PC-9 (cell line): Measurements from ENCODE around the gene KRTAP10-6. TPM values are rescaled to one million over a fixed set of nuclear protein-coding genes. Genes with fewer than 3 reads are reported as not detected.

Experiments
- BruUV-seq: library from RNA; stranded (reverse); fragments of 400-500 nt; replicated peaks from 2 replicates; lab custom pipeline; 2021; lab: Mats Ljungman, UMichigan
- CTCF ChIA-PET: fragments of 300-600 bp; sonication (Branson Sonifier 250); formaldehyde crosslinking; loops from one replicate; lab custom pipeline; 2022; ENCODE audit warnings: antibody characterized with exemption; lab: Charles Lee
- POLR2A ChIA-PET: fragments of 300-600 bp; sonication (Branson Sonifier 250); formaldehyde crosslinking; loops from one replicate; lab custom pipeline; 2022; ENCODE audit warnings: antibody characterized with exemption; ENCODE audit not compliant: unreplicated experiment; lab: Charles Lee
- DNase-seq, 2 experiments: peaks; one replicate each; pipeline versions ENCODE4 v3.0.0 to v3.0.0-alpha.2; 2015 to 2022; ENCODE audit warnings: mixed read lengths in 1 of 2
- H2AFZ ChIP-seq: fragments of 200-600 bp; sonication (generic); 2 replicates; pipeline ENCODE4 v1.8.1; 2017; ENCODE audit warnings: antibody characterized with exemption
- H3F3A ChIP-seq: fragments of 200-600 bp; sonication (generic); 2 replicates; pipeline ENCODE4 v1.8.1; 2017; ENCODE audit warnings: antibody characterized with exemption, mild to moderate bottlenecking, low read depth; ENCODE audit not compliant: insufficient read depth
- H3K27ac ChIP-seq: fragments of 200-600 bp; sonication (generic); 2 replicates; pipeline ENCODE4 v1.6.1; 2016; ENCODE audit warnings: mixed run types
- H3K27me3 ChIP-seq: fragments of 200-600 bp; sonication (generic); 2 replicates; pipeline ENCODE4 v1.6.1; 2016; ENCODE audit warnings: low read depth, mixed run types; ENCODE audit not compliant: insufficient read depth
- H3K36me3 ChIP-seq: fragments of 200-600 bp; sonication (generic); 2 replicates; pipeline ENCODE4 v1.6.1; 2016; ENCODE audit warnings: low read depth, mixed run types
- H3K4me1 ChIP-seq: fragments of 200-600 bp; sonication (generic); replicated peaks from 2 replicates; pipeline ENCODE4 v1.6.1; 2016; ENCODE audit warnings: mixed run types; ENCODE audit not compliant: insufficient read depth
- H3K4me2 ChIP-seq: fragments of 200-600 bp; sonication (generic); 2 replicates; pipeline ENCODE4 v1.6.1; 2017; ENCODE audit warnings: mixed run types
- H3K4me3 ChIP-seq: fragments of 200-600 bp; sonication (generic); 2 replicates; pipeline ENCODE4 v1.6.1; 2016; ENCODE audit warnings: mixed run types
- H3K79me2 ChIP-seq: fragments of 200-600 bp; sonication (generic); 2 replicates; pipeline ENCODE4 v1.6.1; 2017; ENCODE audit warnings: low read depth, mixed run types
- H3K9me2 ChIP-seq: fragments of 200-600 bp; sonication (generic); 2 replicates; pipeline ENCODE4 v1.8.1; 2017; ENCODE audit warnings: mild to moderate bottlenecking; ENCODE audit not compliant: insufficient read depth
- H3K9me3 ChIP-seq: fragments of 200-600 bp; sonication (generic); 2 replicates; pipeline ENCODE4 v1.8.1; 2016; ENCODE audit warnings: low read depth; ENCODE audit not compliant: insufficient read depth
- H4K20me1 ChIP-seq: fragments of 200-600 bp; sonication (generic); 2 replicates; pipeline ENCODE4 v1.8.1; 2017; ENCODE audit not compliant: insufficient read depth
- CTCF ChIP-seq: fragments of 200-600 bp; sonication (generic); conservative IDR thresholded peaks from 2 replicates; pipeline ENCODE4 v1.6.1; 2017; ENCODE audit warnings: mixed run types, antibody characterized with exemption, mild to moderate bottlenecking, moderate library complexity
- EZH2 ChIP-seq: fragments of 200-600 bp; sonication (generic); IDR thresholded peaks from 2 replicates; pipeline ENCODE4 v1.8.0; 2017; ENCODE audit warnings: antibody characterized with exemption, low read depth
- intact Hi-C: fragments of 100-400 bp; cut with micrococcal nuclease; formaldehyde crosslinking; loops from one replicate; pipeline ENCODE4 v1.10.0; 2022; ENCODE audit not compliant: unreplicated experiment
- total RNA-seq: library from RNA; stranded (reverse); gene quantifications from 2 replicates; pipeline ENCODE4 v1.2.3, GENCODE V29; 2021

The KRTAP10-6 gene
- total RNA-seq, 1 experiment from 2014 or later = not detected

GRCh38 chr21:44589586-44590305 is 2.6 kb downstream of the KRTAP10-6 start:
- H3K27me3 ChIP-seq = peaks cover 53% of the 10 kb centered on the region
- no peaks in the 10 kb centered on the region for H3K36me3 ChIP-seq
- H3K9me2 ChIP-seq = no peaks in the 10 kb centered on the region
- H3K79me2 ChIP-seq = no peaks in the 10 kb centered on the region
- TF ChIP-seq CTCF = no peak
- no peak for TF ChIP-seq EZH2
- H2AFZ ChIP-seq = no peak overlapping the region
- POLR2A ChIA-PET = no interaction called here
- no peak overlapping the region for H3K27ac ChIP-seq
- no peak overlapping the region for H3K4me3 ChIP-seq
- H4K20me1 ChIP-seq = no peaks in the 10 kb centered on the region
- DNase-seq = no peak
- no peaks in the 10 kb centered on the region for H3F3A ChIP-seq
- no peaks in the 10 kb centered on the region for H3K9me3 ChIP-seq
- intact Hi-C loops = no loop called here
- no TSS peak for BruUV-seq
- CTCF ChIA-PET = no interaction called here
- no peak overlapping the region for H3K4me2 ChIP-seq
- H3K4me1 ChIP-seq = no peaks in the 10 kb centered on the region

GRCh38 chr21:44589094-44589493 is 3.2 kb downstream of the KRTAP10-6 start:
- ChIA-PET POLR2A (no interaction called here), CTCF (no interaction called here)
- no peak overlapping the region for H2AFZ ChIP-seq
- H3K4me1 ChIP-seq = no peaks in the 10 kb centered on the region
- TF ChIP-seq CTCF (no peak), EZH2 (no peak)
- intact Hi-C loops = no loop called here
- peaks cover 51% of the 10 kb centered on the region for H3K27me3 ChIP-seq
- H3K9me2 ChIP-seq = no peaks in the 10 kb centered on the region
- no peak overlapping the region for H3K4me3 ChIP-seq
- no peaks in the 10 kb centered on the region for H4K20me1 ChIP-seq
- no peaks in the 10 kb centered on the region for H3K36me3 ChIP-seq
- H3F3A ChIP-seq = no peaks in the 10 kb centered on the region
- BruUV-seq = no TSS peak
- DNase-seq = no peak
- H3K27ac ChIP-seq = no peak overlapping the region
- H3K79me2 ChIP-seq = no peaks in the 10 kb centered on the region
- H3K9me3 ChIP-seq = no peaks in the 10 kb centered on the region
- no peak overlapping the region for H3K4me2 ChIP-seq

GRCh38 chr21:44585892-44586291 is 6.4 kb downstream of the KRTAP10-6 start:
- H3K79me2 ChIP-seq = no peaks in the 10 kb centered on the region
- no peaks in the 10 kb centered on the region for H3K36me3 ChIP-seq
- no peaks in the 10 kb centered on the region for H4K20me1 ChIP-seq
- POLR2A ChIA-PET = no interaction called here
- H3F3A ChIP-seq = no peaks in the 10 kb centered on the region
- no peak overlapping the region for H2AFZ ChIP-seq
- peaks cover 35% of the 10 kb centered on the region for H3K27me3 ChIP-seq
- no peaks in the 10 kb centered on the region for H3K4me1 ChIP-seq
- H3K9me2 ChIP-seq = no peaks in the 10 kb centered on the region
- no peak overlapping the region for H3K4me2 ChIP-seq
- no peak for DNase-seq
- H3K27ac ChIP-seq = no peak overlapping the region
- no peak overlapping the region for H3K4me3 ChIP-seq
- H3K9me3 ChIP-seq = no peaks in the 10 kb centered on the region
- BruUV-seq = no TSS peak
- TF ChIP-seq EZH2 (no peak), CTCF (no peak)
- intact Hi-C loops = no loop called here
- CTCF ChIA-PET = no interaction called here
